ENCODE results near the gene GFPT2.

DNA sequence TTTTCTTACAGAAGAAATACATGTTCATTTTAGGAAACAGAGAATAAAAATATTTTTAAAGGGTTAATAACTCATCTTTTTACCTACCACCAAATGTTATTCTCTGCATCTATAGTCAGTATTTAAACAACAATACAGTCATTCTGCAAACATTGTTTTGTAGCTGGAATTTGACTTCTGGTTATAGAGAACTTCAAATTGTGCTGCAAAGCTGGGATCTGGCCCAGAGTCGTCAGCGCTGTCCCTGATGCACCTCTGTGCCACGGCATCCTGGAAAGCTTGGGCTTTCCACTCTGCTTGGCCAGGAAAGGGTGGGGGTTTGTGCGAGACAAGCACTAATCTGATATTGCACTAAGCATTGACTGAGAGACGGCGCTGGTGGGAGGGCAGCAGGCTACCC is 5.0 kb upstream of the GFPT2 start:
- TF ChIP-seq, protein P1, sequence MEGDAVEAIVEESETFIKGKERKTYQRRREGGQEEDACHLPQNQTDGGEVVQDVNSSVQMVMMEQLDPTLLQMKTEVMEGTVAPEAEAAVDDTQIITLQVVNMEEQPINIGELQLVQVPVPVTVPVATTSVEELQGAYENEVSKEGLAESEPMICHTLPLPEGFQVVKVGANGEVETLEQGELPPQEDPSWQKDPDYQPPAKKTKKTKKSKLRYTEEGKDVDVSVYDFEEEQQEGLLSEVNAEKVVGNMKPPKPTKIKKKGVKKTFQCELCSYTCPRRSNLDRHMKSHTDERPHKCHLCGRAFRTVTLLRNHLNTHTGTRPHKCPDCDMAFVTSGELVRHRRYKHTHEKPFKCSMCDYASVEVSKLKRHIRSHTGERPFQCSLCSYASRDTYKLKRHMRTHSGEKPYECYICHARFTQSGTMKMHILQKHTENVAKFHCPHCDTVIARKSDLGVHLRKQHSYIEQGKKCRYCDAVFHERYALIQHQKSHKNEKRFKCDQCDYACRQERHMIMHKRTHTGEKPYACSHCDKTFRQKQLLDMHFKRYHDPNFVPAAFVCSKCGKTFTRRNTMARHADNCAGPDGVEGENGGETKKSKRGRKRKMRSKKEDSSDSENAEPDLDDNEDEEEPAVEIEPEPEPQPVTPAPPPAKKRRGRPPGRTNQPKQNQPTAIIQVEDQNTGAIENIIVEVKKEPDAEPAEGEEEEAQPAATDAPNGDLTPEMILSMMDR (IDR thresholded peaks at IDR 0.05), result no peak
- TF ChIP-seq POLR2A (IDR thresholded peaks at IDR 0.05), result no peak
